GM12872 (cell line): ENCODE results near the gene ZNF532.

Source experiments
- CTCF ChIP-seq: IDR thresholded peaks from 3 replicates; pipeline ENCODE4 v1.5.1; 2011; ENCODE audit warnings: low read depth, mild to moderate bottlenecking, low read length, moderate library complexity; ENCODE audit not compliant: insufficient read depth

The ZNF532 gene

DNA sequence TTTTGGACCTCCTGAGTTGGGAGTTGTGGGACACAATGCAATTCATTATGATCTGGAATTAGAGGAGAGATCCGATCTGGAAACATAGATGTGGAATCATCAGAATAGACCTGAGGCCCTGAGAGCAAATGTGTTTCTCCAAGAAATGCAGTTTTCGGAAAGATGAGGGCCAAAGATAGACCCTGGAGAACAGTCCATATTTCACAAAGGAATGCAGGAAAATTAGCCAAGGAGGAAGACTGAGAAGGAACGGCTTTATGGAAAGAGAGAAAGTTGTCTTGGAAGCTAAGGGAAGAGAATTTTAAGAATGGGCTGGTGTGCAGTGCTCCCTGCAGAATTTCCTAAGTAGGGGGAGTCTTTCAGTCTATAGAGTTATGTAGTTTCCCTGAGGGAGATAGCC lies 11.1 kb upstream of the ZNF532 start:
- no peak for TF ChIP-seq CTCF

DNA sequence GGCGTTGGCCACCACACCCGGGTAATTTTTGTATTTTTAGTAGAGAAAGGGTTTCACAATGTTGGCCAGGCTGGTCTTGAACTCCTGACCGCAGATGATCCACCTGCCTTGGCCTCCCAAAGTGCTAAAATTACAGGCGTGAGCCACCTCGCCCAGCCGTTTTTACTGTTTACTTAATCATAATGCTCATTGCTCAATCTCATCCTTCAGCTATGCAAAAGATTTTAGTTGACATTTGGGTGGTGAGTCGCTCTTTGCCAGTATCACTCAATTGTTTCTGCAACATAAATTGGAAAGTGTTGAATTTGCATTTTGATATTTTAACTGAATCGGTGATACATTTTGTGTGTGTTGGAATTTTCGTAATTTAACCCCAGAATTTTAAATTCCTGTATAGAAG lies 7.8 kb upstream of the ZNF532 start:
- TF ChIP-seq CTCF: no peak

DNA sequence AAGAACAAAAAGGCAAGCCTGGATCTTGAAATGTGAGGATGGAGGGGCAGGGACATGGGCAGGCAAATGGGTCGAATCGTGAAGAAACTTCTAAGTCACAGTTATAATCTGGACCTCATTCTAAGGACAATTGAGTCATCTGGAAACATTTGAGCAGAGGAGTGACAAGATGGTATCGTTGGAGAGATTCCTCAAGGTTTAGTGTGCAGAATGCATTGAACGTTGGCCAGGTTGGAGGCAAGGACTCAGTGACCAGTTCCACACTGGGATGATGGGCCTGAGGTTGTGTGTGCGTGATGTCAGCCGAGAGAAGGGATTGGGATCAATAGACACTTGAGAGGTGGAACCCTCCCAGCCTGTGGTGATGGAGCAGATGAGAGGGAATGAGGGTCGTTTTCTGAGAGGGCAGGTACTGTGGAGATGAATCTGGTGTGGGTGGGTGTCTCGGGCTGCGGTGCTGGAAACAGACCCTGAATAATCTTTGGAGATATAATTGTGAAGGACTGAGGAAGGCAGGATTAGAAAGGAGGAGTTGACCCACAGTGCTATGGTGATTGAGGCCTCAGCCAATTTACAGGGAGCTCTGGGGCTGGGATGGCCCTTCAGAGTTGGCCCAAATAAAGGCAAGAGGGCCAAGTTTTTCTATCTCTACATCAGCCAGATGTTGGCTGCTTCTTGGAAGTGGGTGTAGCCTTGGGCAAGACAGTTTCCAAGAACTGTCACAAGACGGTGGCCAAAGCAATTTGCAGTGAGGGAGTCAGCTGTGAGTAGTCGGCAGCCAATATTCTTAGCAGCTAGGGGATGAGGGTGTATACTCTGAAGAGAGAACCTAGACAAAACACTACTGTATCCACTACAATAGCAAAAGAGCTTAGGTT lies 5.8 kb upstream of the ZNF532 start:
- TF ChIP-seq CTCF: no peak

DNA sequence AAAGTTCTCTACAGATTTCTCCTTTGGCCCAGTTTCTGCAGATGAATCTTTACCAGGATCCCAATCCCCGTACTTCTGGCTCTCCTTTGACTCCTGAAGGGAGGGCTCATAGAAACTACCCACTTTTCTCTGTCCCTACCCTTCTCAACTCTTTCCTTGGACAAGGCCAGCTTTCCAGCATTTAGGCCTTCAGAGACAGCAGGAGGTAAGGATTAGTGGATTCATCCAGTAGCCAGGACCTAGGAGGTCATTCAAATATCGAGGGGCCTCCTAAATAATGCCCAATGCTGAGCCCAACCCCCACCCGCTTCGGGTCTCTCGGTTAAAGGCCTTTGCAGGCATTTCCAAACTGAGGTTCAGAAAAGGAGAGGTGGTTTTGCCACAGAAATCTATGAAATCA lies 4.8 kb upstream of the ZNF532 start:
- TF ChIP-seq CTCF: no peak

GRCh38 chr18:58860747-58861231 lies 3.9 kb upstream of the ZNF532 start:
- TF ChIP-seq CTCF: no peak

GRCh38 chr18:58861353-58861752 lies 3.3 kb upstream of the ZNF532 start:
- TF ChIP-seq CTCF: no peak

GRCh38 chr18:58861861-58862301 lies 2.8 kb upstream of the ZNF532 start:
- no peak for TF ChIP-seq CTCF
